Stomach (tissue), 4 donors: ENCODE measurements around the gene GAA.

Experiments used
- EP300 ChIP-seq: sonication (generic); formaldehyde crosslinking; IDR thresholded peaks from one replicate; pipeline ENCODE4 v1.6.1; 2017; ENCODE audit warnings: antibody characterized with exemption
- POLR2A ChIP-seq, 4 donors: fragments of 450-650 bp; IDR thresholded peaks; one replicate each; pipeline ENCODE4 v1.6.1; 2016; ENCODE audit warnings: antibody characterized with exemption in 4 of 4, control low read depth in 2 of 4, mild to moderate bottlenecking in 1 of 4, moderate library complexity in 1 of 4
- POLR2AphosphoS5 ChIP-seq, 3 donors: sonication (generic); formaldehyde crosslinking; IDR thresholded peaks; one replicate each; pipeline ENCODE4 v1.6.1; 2016; ENCODE audit warnings: antibody characterized with exemption in 3 of 3
- TF ChIP-seq, protein P1 (sequence below), 7 experiments: fragments of 450-650 bp in 4 of 7; fragments of 200-600 bp in 3 of 7; sonication (generic) in 3 of 7; IDR thresholded peaks; one replicate each; pipeline ENCODE4 v1.5.1; 2016 to 2019; ENCODE audit warnings: antibody characterized with exemption in 7 of 7, control low read depth in 2 of 7, mild to moderate bottlenecking in 1 of 7

DNA sequence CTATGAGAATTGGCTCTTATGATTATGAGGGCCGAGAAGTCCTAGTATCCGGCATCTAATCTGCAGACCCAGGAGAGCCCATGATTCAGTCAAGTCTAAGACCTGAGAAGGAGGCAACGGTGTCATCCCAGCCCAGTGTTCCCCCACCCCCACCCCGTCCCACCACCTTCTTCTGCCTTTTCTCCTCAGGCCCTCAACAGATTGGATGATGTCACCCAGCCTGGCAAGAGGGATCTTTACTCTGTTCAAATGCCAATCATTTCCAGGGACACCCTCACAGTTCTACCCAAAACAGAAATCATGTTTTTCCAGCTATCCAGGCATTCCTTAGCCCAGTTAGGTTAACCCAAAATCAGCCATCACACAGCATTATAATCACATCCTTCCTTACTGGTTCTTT, 10.0 kb upstream of the GAA start:
- TF ChIP-seq, protein P1, sequence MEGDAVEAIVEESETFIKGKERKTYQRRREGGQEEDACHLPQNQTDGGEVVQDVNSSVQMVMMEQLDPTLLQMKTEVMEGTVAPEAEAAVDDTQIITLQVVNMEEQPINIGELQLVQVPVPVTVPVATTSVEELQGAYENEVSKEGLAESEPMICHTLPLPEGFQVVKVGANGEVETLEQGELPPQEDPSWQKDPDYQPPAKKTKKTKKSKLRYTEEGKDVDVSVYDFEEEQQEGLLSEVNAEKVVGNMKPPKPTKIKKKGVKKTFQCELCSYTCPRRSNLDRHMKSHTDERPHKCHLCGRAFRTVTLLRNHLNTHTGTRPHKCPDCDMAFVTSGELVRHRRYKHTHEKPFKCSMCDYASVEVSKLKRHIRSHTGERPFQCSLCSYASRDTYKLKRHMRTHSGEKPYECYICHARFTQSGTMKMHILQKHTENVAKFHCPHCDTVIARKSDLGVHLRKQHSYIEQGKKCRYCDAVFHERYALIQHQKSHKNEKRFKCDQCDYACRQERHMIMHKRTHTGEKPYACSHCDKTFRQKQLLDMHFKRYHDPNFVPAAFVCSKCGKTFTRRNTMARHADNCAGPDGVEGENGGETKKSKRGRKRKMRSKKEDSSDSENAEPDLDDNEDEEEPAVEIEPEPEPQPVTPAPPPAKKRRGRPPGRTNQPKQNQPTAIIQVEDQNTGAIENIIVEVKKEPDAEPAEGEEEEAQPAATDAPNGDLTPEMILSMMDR (IDR thresholded peaks at IDR 0.05) = no peak
- TF ChIP-seq POLR2AphosphoS5 (IDR thresholded peaks at IDR 0.05) (no peak), POLR2A (IDR thresholded peaks at IDR 0.05) (no peak), EP300 (no peak)
